ENCODE measurements around the gene ITPRIPL2. TPM values are rescaled to one million over a fixed set of nuclear protein-coding genes. Genes with fewer than 3 reads are reported as not detected.

The ITPRIPL2 gene
- total and polyA plus RNA-seq, 2 experiments from 2014 or later, result 9.5 to 71.9 TPM

GRCh38 chr16:19147627-19148026 lies 33.9 kb downstream of the ITPRIPL2 start:
- 66 to 70% methylated on average over 4 of the region's 4 CpGs for WGBS, 2 experiments (ENCODE audit: low coverage in 1 of 2, low lambda C conversion rate in 2 of 2, missing lambda C conversion rate in 2 of 2)
- no peaks in the 10 kb centered on the region for H3K9me2 ChIP-seq (ENCODE audit: insufficient read depth)
- H4K20me1 ChIP-seq (ENCODE audit: insufficient read depth), result no peaks in the 10 kb centered on the region
- no peak overlapping the region for H3K27ac ChIP-seq
- no peaks in the 10 kb centered on the region for H3K9me3 ChIP-seq (ENCODE audit: low read depth)
- no peaks in the 10 kb centered on the region for H3K36me3 ChIP-seq (ENCODE audit: low read depth)
- no peak for DNase-seq
- H3K4me3 ChIP-seq, result no peak overlapping the region
- H3K79me2 ChIP-seq (ENCODE audit: insufficient read depth), result no peaks in the 10 kb centered on the region
- in situ Hi-C loops (cut with MboI), result no loop called here
- no peaks in the 10 kb centered on the region for H3F3A ChIP-seq (ENCODE audit: insufficient read depth)
- H3K27me3 ChIP-seq (replicated peaks; ENCODE audit: insufficient read depth), result no peaks in the 10 kb centered on the region; the same call in 1 of the 2 replicates
- no peak overlapping the region for H2AFZ ChIP-seq
- H3K9ac ChIP-seq, result no peak overlapping the region
- no peak overlapping the region for H3K4me2 ChIP-seq (ENCODE audit: unreplicated experiment)
- TF ChIP-seq EZH2phosphoT487 (IDR thresholded peaks at IDR 0.05; ENCODE audit: insufficient read depth, low read depth) (no peak), EZH2 (IDR thresholded peaks at IDR 0.05; ENCODE audit: insufficient read depth, poor library complexity, severe bottlenecking) (no peak)
- no peaks in the 10 kb centered on the region for H3K4me1 ChIP-seq (ENCODE audit: insufficient read depth)

DNA sequence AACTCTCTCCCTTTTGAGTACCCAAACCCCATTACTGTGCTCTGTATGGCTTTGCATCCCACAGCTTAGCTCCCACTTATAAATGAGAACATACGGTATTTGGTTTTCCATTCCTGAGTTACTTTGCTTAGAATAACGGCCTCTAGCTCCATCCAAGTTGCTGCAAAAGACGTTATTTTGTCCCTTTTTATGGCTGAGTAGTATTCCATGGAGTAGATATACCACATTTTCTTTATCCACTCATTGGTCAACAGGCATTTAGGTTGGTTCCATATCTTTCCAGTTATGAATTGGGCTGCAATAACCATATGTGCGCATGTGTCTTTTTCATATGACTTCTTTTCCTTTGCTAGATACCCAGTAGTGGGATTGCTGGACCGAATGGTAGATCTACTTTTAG lies 34.4 kb downstream of the ITPRIPL2 start:
- DNase-seq, result no peak
- no peaks in the 10 kb centered on the region for H3K36me3 ChIP-seq (ENCODE audit: low read depth)

GRCh38 chr16:19151310-19151709 lies 37.5 kb downstream of the ITPRIPL2 start:
- Histone ChIP-seq H3K9ac (no peak overlapping the region), H3F3A (ENCODE audit: insufficient read depth) (no peaks in the 10 kb centered on the region), H3K27ac (no peak overlapping the region), H3K4me2 (ENCODE audit: unreplicated experiment) (no peak overlapping the region), H3K36me3 (ENCODE audit: low read depth) (no peaks in the 10 kb centered on the region), H3K4me3 (no peak overlapping the region), H3K4me1 (ENCODE audit: insufficient read depth) (no peaks in the 10 kb centered on the region), H3K27me3 (replicated peaks; ENCODE audit: insufficient read depth) (no peaks in the 10 kb centered on the region), H3K79me2 (ENCODE audit: insufficient read depth) (no peaks in the 10 kb centered on the region), H3K9me2 (ENCODE audit: insufficient read depth) (no peaks in the 10 kb centered on the region), H4K20me1 (ENCODE audit: insufficient read depth) (no peaks in the 10 kb centered on the region), H2AFZ (no peak overlapping the region), H3K9me3 (ENCODE audit: low read depth) (no peaks in the 10 kb centered on the region)
- TF ChIP-seq EZH2 (IDR thresholded peaks at IDR 0.05; ENCODE audit: insufficient read depth, poor library complexity, severe bottlenecking) (no peak), EZH2phosphoT487 (IDR thresholded peaks at IDR 0.05; ENCODE audit: insufficient read depth, low read depth) (no peak)
- WGBS, 2 experiments (ENCODE audit: low coverage in 1 of 2, low lambda C conversion rate in 2 of 2, missing lambda C conversion rate in 2 of 2), result 19 to 30% methylated on average over 2 of the region's 2 CpGs
- in situ Hi-C loops (cut with MboI), result no loop called here
- DNase-seq, result no peak

More for the DNA sequence above, 34.4 kb downstream of the ITPRIPL2 start:
- in situ Hi-C loops (cut with MboI), result no loop called here
- Histone ChIP-seq H3K9me3 (ENCODE audit: low read depth) (no peaks in the 10 kb centered on the region), H3K4me2 (ENCODE audit: unreplicated experiment) (no peak overlapping the region), H4K20me1 (ENCODE audit: insufficient read depth) (no peaks in the 10 kb centered on the region), H3K4me3 (no peak overlapping the region), H2AFZ (no peak overlapping the region), H3F3A (ENCODE audit: insufficient read depth) (no peaks in the 10 kb centered on the region), H3K4me1 (ENCODE audit: insufficient read depth) (no peaks in the 10 kb centered on the region), H3K27me3 (replicated peaks; ENCODE audit: insufficient read depth) (no peaks in the 10 kb centered on the region; the same call in 1 of the 2 replicates), H3K79me2 (ENCODE audit: insufficient read depth) (no peaks in the 10 kb centered on the region), H3K27ac (no peak overlapping the region), H3K9me2 (ENCODE audit: insufficient read depth) (no peaks in the 10 kb centered on the region), H3K9ac (no peak overlapping the region)
- 64 to 69% methylated on average over 5 of the region's 5 CpGs for WGBS, 2 experiments (ENCODE audit: low coverage in 1 of 2, low lambda C conversion rate in 2 of 2, missing lambda C conversion rate in 2 of 2)
- TF ChIP-seq EZH2 (IDR thresholded peaks at IDR 0.05; ENCODE audit: insufficient read depth, poor library complexity, severe bottlenecking), result no peak
- no peak for TF ChIP-seq EZH2phosphoT487 (IDR thresholded peaks at IDR 0.05; ENCODE audit: insufficient read depth, low read depth)

DNA sequence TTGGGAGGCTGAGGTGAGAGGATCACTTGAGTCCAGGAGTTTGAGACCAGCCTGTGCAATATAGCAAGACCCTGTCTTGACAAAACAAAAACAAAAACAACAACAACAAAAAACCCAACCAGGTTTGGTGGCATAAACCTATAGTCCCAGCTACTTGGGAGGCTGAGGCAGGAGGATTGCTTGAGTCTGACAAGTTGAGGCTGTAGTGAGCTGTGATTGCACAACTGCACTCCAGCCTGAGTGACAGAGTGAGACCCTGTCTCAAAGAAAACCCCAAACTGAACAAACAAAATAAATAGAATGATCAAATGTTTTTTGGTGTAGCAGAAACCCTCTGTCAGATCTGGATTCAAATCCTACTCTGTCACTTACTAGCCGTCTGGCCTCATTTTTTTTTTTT lies 38.3 kb downstream of the ITPRIPL2 start:
- no peak overlapping the region for H2AFZ ChIP-seq
- H3K27ac ChIP-seq, result no peak overlapping the region
- DNase-seq, result no peak
- H3F3A ChIP-seq (ENCODE audit: insufficient read depth), result no peaks in the 10 kb centered on the region
- no peaks in the 10 kb centered on the region for H3K4me1 ChIP-seq (ENCODE audit: insufficient read depth)
- H3K9ac ChIP-seq, result no peak overlapping the region
- H3K4me3 ChIP-seq, result no peak overlapping the region
- no peaks in the 10 kb centered on the region for H3K9me2 ChIP-seq (ENCODE audit: insufficient read depth)
- H3K79me2 ChIP-seq (ENCODE audit: insufficient read depth), result no peaks in the 10 kb centered on the region
- TF ChIP-seq EZH2 (IDR thresholded peaks at IDR 0.05; ENCODE audit: insufficient read depth, poor library complexity, severe bottlenecking) (no peak), EZH2phosphoT487 (IDR thresholded peaks at IDR 0.05; ENCODE audit: insufficient read depth, low read depth) (no peak)
- no peaks in the 10 kb centered on the region for H4K20me1 ChIP-seq (ENCODE audit: insufficient read depth)
- in situ Hi-C loops (cut with MboI), result no loop called here
- H3K36me3 ChIP-seq (ENCODE audit: low read depth), result no peaks in the 10 kb centered on the region
- no peaks in the 10 kb centered on the region for H3K9me3 ChIP-seq (ENCODE audit: low read depth)
- no peaks in the 10 kb centered on the region for H3K27me3 ChIP-seq (replicated peaks; ENCODE audit: insufficient read depth)
- no peak overlapping the region for H3K4me2 ChIP-seq (ENCODE audit: unreplicated experiment)
- 25 to 32% methylated on average over 1 of the region's 1 CpG for WGBS, 2 experiments (ENCODE audit: low coverage in 1 of 2, low lambda C conversion rate in 2 of 2, missing lambda C conversion rate in 2 of 2)

DNA sequence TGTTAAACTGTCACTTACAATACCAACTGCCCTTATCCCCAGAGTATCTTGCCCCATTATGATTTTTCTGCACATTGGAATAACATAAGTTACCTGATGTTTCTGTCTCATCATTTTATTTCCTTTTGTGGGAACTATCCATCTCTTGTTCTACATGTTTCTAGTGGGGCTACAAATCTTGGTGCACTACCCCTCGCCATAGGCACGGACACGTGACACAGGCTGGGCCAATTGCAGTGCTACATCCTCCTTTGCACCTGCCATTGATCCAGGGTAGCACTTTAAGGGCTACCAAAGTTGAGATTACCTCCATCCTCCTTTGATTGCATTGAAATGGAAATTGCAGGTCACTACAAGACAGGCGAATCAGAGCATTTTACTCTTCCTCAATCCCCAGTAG lies 40.1 kb downstream of the ITPRIPL2 start:
- Histone ChIP-seq H3K9me3 (ENCODE audit: low read depth) (no peaks in the 10 kb centered on the region), H3K36me3 (ENCODE audit: low read depth) (no peaks in the 10 kb centered on the region), H4K20me1 (ENCODE audit: insufficient read depth) (no peaks in the 10 kb centered on the region), H3K9me2 (ENCODE audit: insufficient read depth) (no peaks in the 10 kb centered on the region), H3K27me3 (replicated peaks; ENCODE audit: insufficient read depth) (no peaks in the 10 kb centered on the region), H3K4me2 (ENCODE audit: unreplicated experiment) (no peak overlapping the region), H3K4me3 (no peak overlapping the region), H3K4me1 (ENCODE audit: insufficient read depth) (no peaks in the 10 kb centered on the region), H3K9ac (no peak overlapping the region), H3F3A (ENCODE audit: insufficient read depth) (no peaks in the 10 kb centered on the region), H2AFZ (no peak overlapping the region), H3K27ac (no peak overlapping the region), H3K79me2 (ENCODE audit: insufficient read depth) (no peaks in the 10 kb centered on the region)
- TF ChIP-seq EZH2 (IDR thresholded peaks at IDR 0.05; ENCODE audit: insufficient read depth, poor library complexity, severe bottlenecking) (no peak), EZH2phosphoT487 (IDR thresholded peaks at IDR 0.05; ENCODE audit: insufficient read depth, low read depth) (no peak)
- WGBS, 2 experiments (ENCODE audit: low coverage in 1 of 2, low lambda C conversion rate in 2 of 2, missing lambda C conversion rate in 2 of 2), result 54 to 58% methylated on average over 4 of the region's 4 CpGs
- no peak for DNase-seq
- in situ Hi-C loops (cut with MboI), result no loop called here
